ENCODE measurements around the gene CDSN.
"Not testable (repeated sequence)": the region's sequence is repeated elsewhere in the genome, so short reads cannot be mapped to it uniquely, and the experiment has no call there.

GRCh38 chr6:31164475-31165063 is 44.3 kb upstream of the CDSN start:
- not testable (repeated sequence) for TF ChIP-seq CTCF (conservative IDR thresholded peaks at IDR 0.05; ENCODE audit: low read length); EZH2phosphoT487 (IDR thresholded peaks at IDR 0.05; ENCODE audit: borderline replicate concordance)

Measured in Loucy (cell line).